HL-60 (cell line): ENCODE measurements around the gene MBD5.

Experiments used
- CTCF ChIP-seq: IDR thresholded peaks from one replicate; pipeline ENCODE4 v1.5.1; 2011; ENCODE audit warnings: low read length, control low read depth, inconsistent platforms; ENCODE audit not compliant: insufficient read depth
- GABPA ChIP-seq: IDR thresholded peaks from 2 replicates; pipeline ENCODE4 v1.6.1; 2012; ENCODE audit warnings: low read depth
- POLR2AphosphoS5 ChIP-seq: IDR thresholded peaks from 2 replicates; pipeline ENCODE4 v1.6.1; 2012; ENCODE audit warnings: low read depth
- REST ChIP-seq: IDR thresholded peaks from 2 replicates; pipeline ENCODE4 v1.6.1; 2012; ENCODE audit warnings: low read depth; ENCODE audit not compliant: insufficient replicate concordance
- SPI1 ChIP-seq: IDR thresholded peaks from 2 replicates; pipeline ENCODE4 v1.6.1; 2012; ENCODE audit warnings: low read depth, mild to moderate bottlenecking, borderline replicate concordance

GRCh38 chr2:148209603-148210002 lies 188.7 kb downstream of the MBD5 start:
- TF ChIP-seq CTCF, result no peak
- no peak for TF ChIP-seq POLR2AphosphoS5
- no peak for TF ChIP-seq GABPA
- no peak for TF ChIP-seq REST
- no peak for TF ChIP-seq SPI1
